ENCODE measurements around the gene KLHL28. TPM values are rescaled to one million over a fixed set of nuclear protein-coding genes. Genes with fewer than 3 reads are reported as not detected.
"Not testable (repeated sequence)": the region's sequence is repeated elsewhere in the genome, so short reads cannot be mapped to it uniquely, and the experiment has no call there.

The KLHL28 gene
- total RNA-seq, 3 donors from 2014 or later (not counting 1 experiment from before 2014, with no cell fraction given): 47.6 to 59.7 (median 56.0) TPM

DNA sequence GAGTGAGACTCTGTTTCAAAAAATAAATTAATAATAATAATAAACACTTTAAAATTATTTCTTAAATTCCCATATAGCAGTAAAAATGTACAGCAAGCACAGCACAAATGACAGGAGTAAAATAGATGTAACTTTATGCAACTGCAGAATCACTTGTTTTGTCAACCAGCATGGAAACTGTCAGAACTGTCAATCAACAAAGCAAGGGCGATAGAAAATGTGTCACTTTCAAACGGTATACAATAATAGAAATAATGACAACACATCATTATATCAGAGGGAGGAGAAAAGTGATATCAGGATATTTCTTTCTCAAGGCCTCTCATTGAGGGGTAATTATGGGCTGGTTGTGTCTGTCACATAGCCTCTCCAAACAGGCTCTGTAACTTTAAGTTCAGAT lies 68.2 kb downstream of the KLHL28 start:
- no peak for ATAC-seq
- H3K27me3 ChIP-seq (ENCODE audit: control insufficient read depth, insufficient read depth, low read length): no peaks in the 10 kb centered on the region
- H3K4me1 Mint-ChIP-seq: peaks cover 8% of the 10 kb centered on the region in 2 donors
- no peaks in the 10 kb centered on the region for H3K36me3 Mint-ChIP-seq
- no peaks in the 10 kb centered on the region for H3K36me3 ChIP-seq (ENCODE audit: control insufficient read depth, insufficient read depth, low read length)
- TF ChIP-seq, protein P1, sequence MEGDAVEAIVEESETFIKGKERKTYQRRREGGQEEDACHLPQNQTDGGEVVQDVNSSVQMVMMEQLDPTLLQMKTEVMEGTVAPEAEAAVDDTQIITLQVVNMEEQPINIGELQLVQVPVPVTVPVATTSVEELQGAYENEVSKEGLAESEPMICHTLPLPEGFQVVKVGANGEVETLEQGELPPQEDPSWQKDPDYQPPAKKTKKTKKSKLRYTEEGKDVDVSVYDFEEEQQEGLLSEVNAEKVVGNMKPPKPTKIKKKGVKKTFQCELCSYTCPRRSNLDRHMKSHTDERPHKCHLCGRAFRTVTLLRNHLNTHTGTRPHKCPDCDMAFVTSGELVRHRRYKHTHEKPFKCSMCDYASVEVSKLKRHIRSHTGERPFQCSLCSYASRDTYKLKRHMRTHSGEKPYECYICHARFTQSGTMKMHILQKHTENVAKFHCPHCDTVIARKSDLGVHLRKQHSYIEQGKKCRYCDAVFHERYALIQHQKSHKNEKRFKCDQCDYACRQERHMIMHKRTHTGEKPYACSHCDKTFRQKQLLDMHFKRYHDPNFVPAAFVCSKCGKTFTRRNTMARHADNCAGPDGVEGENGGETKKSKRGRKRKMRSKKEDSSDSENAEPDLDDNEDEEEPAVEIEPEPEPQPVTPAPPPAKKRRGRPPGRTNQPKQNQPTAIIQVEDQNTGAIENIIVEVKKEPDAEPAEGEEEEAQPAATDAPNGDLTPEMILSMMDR (IDR thresholded peaks at IDR 0.05): no peak
- H3K27me3 Mint-ChIP-seq (ENCODE audit: low read depth in 2 of 2): peaks cover 0 to 2% of the 10 kb centered on the region in 2 donors
- H3K27ac Mint-ChIP-seq: no peak overlapping the region
- no CpG with 5 or more reads among the region's 2 CpGs for WGBS (ENCODE audit: insufficient coverage)
- no peaks in the 10 kb centered on the region for H3K9me3 Mint-ChIP-seq
- no peak overlapping the region for H3K4me3 Mint-ChIP-seq
- intact Hi-C loops (cut with micrococcal nuclease): no loop called here
- no peak overlapping the region for H3K4me3 ChIP-seq (ENCODE audit: low read length)
- H3K27ac ChIP-seq (ENCODE audit: low read length): no peak overlapping the region
- H3K4me1 ChIP-seq (ENCODE audit: control insufficient read depth, insufficient read depth, low read length): peaks cover 8% of the 10 kb centered on the region
- DNase-seq: no peak
- H3K9me3 ChIP-seq (ENCODE audit: control insufficient read depth, insufficient read depth, low read length): no peaks in the 10 kb centered on the region

GRCh38 chr14:44891726-44892372 lies 69.9 kb downstream of the KLHL28 start:
- H3K36me3 ChIP-seq (ENCODE audit: control insufficient read depth, insufficient read depth, low read length); H3K4me3 Mint-ChIP-seq; DNase-seq; intact Hi-C loops (cut with micrococcal nuclease); H3K27ac ChIP-seq (ENCODE audit: low read length); H3K4me3 ChIP-seq (ENCODE audit: low read length); H3K27me3 ChIP-seq (ENCODE audit: control insufficient read depth, insufficient read depth, low read length); H3K9me3 Mint-ChIP-seq; H3K27ac Mint-ChIP-seq; ATAC-seq; H3K9me3 ChIP-seq (ENCODE audit: control insufficient read depth, insufficient read depth, low read length); H3K4me1 ChIP-seq (ENCODE audit: control insufficient read depth, insufficient read depth, low read length); H3K36me3 Mint-ChIP-seq; H3K27me3 Mint-ChIP-seq (ENCODE audit: low read depth in 2 of 2); H3K4me1 Mint-ChIP-seq: not testable (repeated sequence)
- 77% methylated on average over 1 of the region's 3 CpGs for WGBS (ENCODE audit: insufficient coverage)

DNA sequence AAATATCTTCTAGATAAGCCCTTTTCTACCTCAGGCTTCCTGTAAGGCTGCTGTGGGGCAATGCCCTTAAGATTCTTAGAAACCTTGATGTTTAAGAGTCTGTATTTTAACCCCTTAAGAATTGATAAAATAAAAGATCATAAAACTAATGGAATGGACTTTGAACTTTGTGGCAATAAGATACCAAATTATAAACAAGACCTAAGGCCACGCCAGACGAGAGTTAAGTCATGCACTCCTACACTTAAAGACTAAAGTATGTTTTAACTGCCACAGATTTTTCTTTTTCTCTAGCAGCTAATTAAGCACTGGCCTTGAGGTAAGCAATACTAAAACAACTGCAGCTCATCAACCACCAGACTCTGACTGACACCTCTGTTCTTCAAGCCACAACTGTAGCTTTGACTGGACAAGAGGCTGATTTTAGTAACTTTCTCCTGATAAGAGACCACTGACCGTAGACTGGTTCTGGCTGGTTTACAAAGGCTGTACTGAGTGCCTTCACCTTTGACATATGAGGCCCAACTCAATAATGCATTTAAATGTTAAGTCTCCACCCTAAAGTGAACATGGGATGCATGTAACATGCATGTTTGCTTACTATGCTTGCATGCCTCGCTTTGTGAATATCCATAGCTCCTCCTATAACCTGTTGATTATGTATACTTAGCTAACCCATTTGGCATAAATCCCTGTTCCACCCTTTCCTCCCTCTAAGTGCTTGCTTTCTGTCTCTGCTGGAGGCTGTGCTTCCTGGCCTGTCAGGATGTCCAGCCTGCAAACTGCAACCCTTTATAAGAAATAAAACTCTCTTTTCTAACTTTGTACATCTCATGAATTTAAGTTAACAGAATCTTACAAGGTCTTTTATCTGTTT lies 71.9 kb downstream of the KLHL28 start:
- DNase-seq (no peak), ATAC-seq (no peak)
- Mint-ChIP-seq H3K27me3 (ENCODE audit: low read depth in 2 of 2) (peaks cover 0 to 5% of the 10 kb centered on the region in 2 donors), H3K36me3 (no peaks in the 10 kb centered on the region), H3K4me1 (no peaks in the 10 kb centered on the region), H3K9me3 (no peaks in the 10 kb centered on the region), H3K4me3 (no peak overlapping the region), H3K27ac (no peak overlapping the region)
- 88% methylated on average over 4 of the region's 4 CpGs for WGBS (ENCODE audit: insufficient coverage)
- no peak overlapping the region for H3K27ac ChIP-seq (ENCODE audit: low read length)
- H3K4me3 ChIP-seq (ENCODE audit: low read length): no peak overlapping the region
- H3K9me3 ChIP-seq (ENCODE audit: control insufficient read depth, insufficient read depth, low read length): no peaks in the 10 kb centered on the region
- intact Hi-C loops (cut with micrococcal nuclease): no loop called here
- H3K4me1 ChIP-seq (ENCODE audit: control insufficient read depth, insufficient read depth, low read length): no peaks in the 10 kb centered on the region
- TF ChIP-seq, protein P1 (IDR thresholded peaks at IDR 0.05): no peak
- H3K27me3 ChIP-seq (ENCODE audit: control insufficient read depth, insufficient read depth, low read length): no peaks in the 10 kb centered on the region
- no peaks in the 10 kb centered on the region for H3K36me3 ChIP-seq (ENCODE audit: control insufficient read depth, insufficient read depth, low read length)

- Histone ChIP-seq H3K27me3 (ENCODE audit: control insufficient read depth, insufficient read depth, low read length) (no peaks in the 10 kb centered on the region), H3K9me3 (ENCODE audit: control insufficient read depth, insufficient read depth, low read length) (no peaks in the 10 kb centered on the region), H3K4me1 (ENCODE audit: control insufficient read depth, insufficient read depth, low read length) (no peaks in the 10 kb centered on the region), H3K36me3 (ENCODE audit: control insufficient read depth, insufficient read depth, low read length) (no peaks in the 10 kb centered on the region), H3K27ac (ENCODE audit: low read length) (no peak overlapping the region), H3K4me3 (ENCODE audit: low read length) (no peak overlapping the region)
- H3K27ac Mint-ChIP-seq: no peak overlapping the region
- peaks cover 8% of the 10 kb centered on the region for H3K36me3 Mint-ChIP-seq
- TF ChIP-seq, protein P1 (IDR thresholded peaks at IDR 0.05): no peak
- peaks cover 0 to 3% of the 10 kb centered on the region in 2 donors for H3K9me3 Mint-ChIP-seq
- no peaks in the 10 kb centered on the region for H3K4me1 Mint-ChIP-seq
- peaks cover 8 to 15% of the 10 kb centered on the region in 2 donors for H3K27me3 Mint-ChIP-seq (ENCODE audit: low read depth in 2 of 2)
- ATAC-seq (no peak), DNase-seq (no peak)
- WGBS (ENCODE audit: insufficient coverage): 97% methylated on average over 14 of the region's 16 CpGs
- no peak overlapping the region for H3K4me3 Mint-ChIP-seq
- intact Hi-C loops (cut with micrococcal nuclease): no loop called here
Measured at GRCh38 chr14:44887596-44887955, 74.2 kb downstream of the KLHL28 start.

Measured in natural killer cell (primary cell).